Measurements from ENCODE around the gene UBALD1. TPM values are rescaled to one million over a fixed set of nuclear protein-coding genes. Genes with fewer than 3 reads are reported as not detected.

UBALD1 gene
- total RNA-seq, 1 donor from 2014 or later, result 0.97 TPM

DNA sequence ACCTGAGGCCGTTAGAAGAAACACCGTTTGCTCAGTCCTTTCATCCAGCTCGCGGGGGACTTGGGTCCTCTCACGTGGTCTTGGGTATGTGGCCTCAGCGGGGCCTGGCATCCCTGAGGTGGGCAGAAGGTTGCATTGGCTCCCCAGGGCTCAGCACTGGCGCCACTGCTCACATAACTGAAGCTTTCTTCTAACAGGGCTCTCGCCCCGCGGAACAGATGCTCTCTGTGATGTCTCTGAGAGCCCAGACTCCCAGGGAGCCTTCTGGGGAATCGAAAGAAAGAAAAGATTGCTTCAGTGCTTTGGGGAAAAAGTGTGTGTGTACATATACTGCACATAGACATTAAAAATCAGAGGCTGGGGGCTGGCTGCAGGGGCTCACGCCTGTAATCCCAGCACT is 20.1 kb upstream of the UBALD1 start:
- Histone ChIP-seq H3K4me1 (no peaks in the 10 kb centered on the region), H3K9me3 (ENCODE audit: low read depth) (no peaks in the 10 kb centered on the region), H3K4me2 (no peak overlapping the region), H3K79me2 (ENCODE audit: low read depth) (peaks cover 77% of the 10 kb centered on the region), H2AFZ (replicated peaks) (no peak overlapping the region), H3K4me3 (no peak overlapping the region), H3K9ac (no peak overlapping the region), H4K20me1 (ENCODE audit: low read depth) (peaks cover 67% of the 10 kb centered on the region), H3F3A (ENCODE audit: low read depth) (no peaks in the 10 kb centered on the region), H3K36me3 (no peaks in the 10 kb centered on the region), H3K27ac (no peak overlapping the region), H3K27me3 (no peaks in the 10 kb centered on the region)
- H3K36me3 Mint-ChIP-seq, result peaks cover 21% of the 10 kb centered on the region
- H3K27ac Mint-ChIP-seq, result no peak overlapping the region
- H3K27me3 Mint-ChIP-seq (ENCODE audit: insufficient read depth, low read depth), result peaks cover 7% of the 10 kb centered on the region
- DNase-seq (ENCODE audit: low spot score), result no peak
- H3K4me1 Mint-ChIP-seq, result peaks cover 7% of the 10 kb centered on the region
- no peak overlapping the region for H3K4me3 Mint-ChIP-seq
- no peak for TF ChIP-seq EZH2 (IDR thresholded peaks at IDR 0.05)
- TF ChIP-seq, protein P1, sequence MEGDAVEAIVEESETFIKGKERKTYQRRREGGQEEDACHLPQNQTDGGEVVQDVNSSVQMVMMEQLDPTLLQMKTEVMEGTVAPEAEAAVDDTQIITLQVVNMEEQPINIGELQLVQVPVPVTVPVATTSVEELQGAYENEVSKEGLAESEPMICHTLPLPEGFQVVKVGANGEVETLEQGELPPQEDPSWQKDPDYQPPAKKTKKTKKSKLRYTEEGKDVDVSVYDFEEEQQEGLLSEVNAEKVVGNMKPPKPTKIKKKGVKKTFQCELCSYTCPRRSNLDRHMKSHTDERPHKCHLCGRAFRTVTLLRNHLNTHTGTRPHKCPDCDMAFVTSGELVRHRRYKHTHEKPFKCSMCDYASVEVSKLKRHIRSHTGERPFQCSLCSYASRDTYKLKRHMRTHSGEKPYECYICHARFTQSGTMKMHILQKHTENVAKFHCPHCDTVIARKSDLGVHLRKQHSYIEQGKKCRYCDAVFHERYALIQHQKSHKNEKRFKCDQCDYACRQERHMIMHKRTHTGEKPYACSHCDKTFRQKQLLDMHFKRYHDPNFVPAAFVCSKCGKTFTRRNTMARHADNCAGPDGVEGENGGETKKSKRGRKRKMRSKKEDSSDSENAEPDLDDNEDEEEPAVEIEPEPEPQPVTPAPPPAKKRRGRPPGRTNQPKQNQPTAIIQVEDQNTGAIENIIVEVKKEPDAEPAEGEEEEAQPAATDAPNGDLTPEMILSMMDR (IDR thresholded peaks at IDR 0.05), result no peak
- TF ChIP-seq EZH2phosphoT487 (IDR thresholded peaks at IDR 0.05), result no peak
- H3K9me3 Mint-ChIP-seq, result peaks cover 10% of the 10 kb centered on the region

- Histone ChIP-seq H3K27ac (no peak overlapping the region), H2AFZ (replicated peaks) (no peak overlapping the region), H3K79me2 (ENCODE audit: low read depth) (peaks cover 78% of the 10 kb centered on the region), H3K36me3 (no peaks in the 10 kb centered on the region), H4K20me1 (ENCODE audit: low read depth) (peaks cover 60% of the 10 kb centered on the region), H3F3A (ENCODE audit: low read depth) (no peaks in the 10 kb centered on the region), H3K4me1 (no peaks in the 10 kb centered on the region), H3K9me3 (ENCODE audit: low read depth) (no peaks in the 10 kb centered on the region), H3K9ac (no peak overlapping the region), H3K27me3 (no peaks in the 10 kb centered on the region), H3K4me2 (no peak overlapping the region), H3K4me3 (no peak overlapping the region)
- peaks cover 7% of the 10 kb centered on the region for H3K4me1 Mint-ChIP-seq
- peaks cover 23% of the 10 kb centered on the region for H3K36me3 Mint-ChIP-seq
- TF ChIP-seq EZH2 (IDR thresholded peaks at IDR 0.05), result no peak
- TF ChIP-seq, protein P1 (IDR thresholded peaks at IDR 0.05), result no peak
- no peak for TF ChIP-seq EZH2phosphoT487 (IDR thresholded peaks at IDR 0.05)
- no peak overlapping the region for H3K4me3 Mint-ChIP-seq
- DNase-seq (ENCODE audit: low spot score), result no peak
- peaks cover 11% of the 10 kb centered on the region for H3K27me3 Mint-ChIP-seq (ENCODE audit: insufficient read depth, low read depth)
- H3K27ac Mint-ChIP-seq, result no peak overlapping the region
- peaks cover 13% of the 10 kb centered on the region for H3K9me3 Mint-ChIP-seq
Measured at GRCh38 chr16:4633910-4634635, 19.4 kb upstream of the UBALD1 start.

- no peaks in the 10 kb centered on the region for H3K4me1 ChIP-seq
- H3K9me3 ChIP-seq (ENCODE audit: low read depth), result no peaks in the 10 kb centered on the region
- H3K27ac ChIP-seq, result no peak overlapping the region
- peaks cover 56% of the 10 kb centered on the region for H4K20me1 ChIP-seq (ENCODE audit: low read depth)
- no peak overlapping the region for H3K4me2 ChIP-seq
- no peak overlapping the region for H3K27ac Mint-ChIP-seq
- TF ChIP-seq EZH2 (IDR thresholded peaks at IDR 0.05), result no peak
- H3K27me3 Mint-ChIP-seq (ENCODE audit: insufficient read depth, low read depth), result peaks cover 9% of the 10 kb centered on the region
- no peak overlapping the region for H2AFZ ChIP-seq (replicated peaks)
- H3K9me3 Mint-ChIP-seq, result peaks cover 15% of the 10 kb centered on the region
- peaks cover 9% of the 10 kb centered on the region for H3K4me1 Mint-ChIP-seq
- no peak for DNase-seq (ENCODE audit: low spot score)
- no peaks in the 10 kb centered on the region for H3K27me3 ChIP-seq
- H3K9ac ChIP-seq, result no peak overlapping the region
- H3K4me3 ChIP-seq, result no peak overlapping the region
- H3K4me3 Mint-ChIP-seq, result no peak overlapping the region
- peaks cover 29% of the 10 kb centered on the region for H3K36me3 Mint-ChIP-seq
- H3F3A ChIP-seq (ENCODE audit: low read depth), result no peaks in the 10 kb centered on the region
- peaks cover 87% of the 10 kb centered on the region for H3K79me2 ChIP-seq (ENCODE audit: low read depth)
- no peaks in the 10 kb centered on the region for H3K36me3 ChIP-seq
Measured at GRCh38 chr16:4631444-4631843, 16.8 kb upstream of the UBALD1 start.

- no peak overlapping the region for H3K27ac Mint-ChIP-seq
- no peak for DNase-seq (ENCODE audit: low spot score)
Measured at GRCh38 chr16:4628283-4628682, 13.6 kb upstream of the UBALD1 start.

More at GRCh38 chr16:4628283-4628682, 13.6 kb upstream of the UBALD1 start:
- Mint-ChIP-seq H3K9me3 (peaks cover 15% of the 10 kb centered on the region), H3K4me1 (peaks cover 22% of the 10 kb centered on the region), H3K36me3 (peaks cover 30% of the 10 kb centered on the region), H3K4me3 (no peak overlapping the region), H3K27me3 (ENCODE audit: insufficient read depth, low read depth) (peaks cover 8% of the 10 kb centered on the region)
- H3K4me2 ChIP-seq, result no peak overlapping the region
- H3F3A ChIP-seq (ENCODE audit: low read depth), result peaks cover 14% of the 10 kb centered on the region
- H3K4me3 ChIP-seq, result no peak overlapping the region
- H3K79me2 ChIP-seq (ENCODE audit: low read depth), result peaks cover 76% of the 10 kb centered on the region
- no peak overlapping the region for H3K9ac ChIP-seq
- H3K9me3 ChIP-seq (ENCODE audit: low read depth), result no peaks in the 10 kb centered on the region
- H3K4me1 ChIP-seq, result peaks cover 7% of the 10 kb centered on the region
- H4K20me1 ChIP-seq (ENCODE audit: low read depth), result peaks cover 49% of the 10 kb centered on the region
- H3K27me3 ChIP-seq, result no peaks in the 10 kb centered on the region
- no peak overlapping the region for H2AFZ ChIP-seq (replicated peaks)
- TF ChIP-seq, protein P1 (IDR thresholded peaks at IDR 0.05), result no peak
- no peak for TF ChIP-seq EZH2phosphoT487 (IDR thresholded peaks at IDR 0.05)
- TF ChIP-seq EZH2 (IDR thresholded peaks at IDR 0.05), result no peak
- H3K36me3 ChIP-seq, result no peaks in the 10 kb centered on the region
- no peak overlapping the region for H3K27ac ChIP-seq
